Measurements from ENCODE around the gene EVA1C.

GRCh38 chr21:32445101-32445500, 32.6 kb downstream of the EVA1C start:
- no peak for TF ChIP-seq CTCF (IDR thresholded peaks at IDR 0.05 in 2 of 3, conservative IDR thresholded peaks at IDR 0.05 in 1 of 3; ENCODE audit: borderline replicate concordance in 1 of 3, insufficient read depth in 1 of 3, low read depth in 2 of 3, low read length in 2 of 3)
- no peak for TF ChIP-seq ZNF274 (IDR thresholded peaks at IDR 0.05; ENCODE audit: low read depth, low read length)

Measured in HCT116 (cell line).